ENCODE data around the gene SYNE3. TPM values are rescaled to one million over a fixed set of nuclear protein-coding genes. Genes with fewer than 3 reads are reported as not detected.
A peak's percentile ranks its signal among the peaks of the same experiment; 100 is the strongest.

SYNE3 gene
- total and polyA plus RNA-seq, 9 of the 15 experiments (the other 6 are each of a cell fraction or from before 2014, with no cell fraction given): 0.04 to 3.1 (median 0.55) TPM

DNA sequence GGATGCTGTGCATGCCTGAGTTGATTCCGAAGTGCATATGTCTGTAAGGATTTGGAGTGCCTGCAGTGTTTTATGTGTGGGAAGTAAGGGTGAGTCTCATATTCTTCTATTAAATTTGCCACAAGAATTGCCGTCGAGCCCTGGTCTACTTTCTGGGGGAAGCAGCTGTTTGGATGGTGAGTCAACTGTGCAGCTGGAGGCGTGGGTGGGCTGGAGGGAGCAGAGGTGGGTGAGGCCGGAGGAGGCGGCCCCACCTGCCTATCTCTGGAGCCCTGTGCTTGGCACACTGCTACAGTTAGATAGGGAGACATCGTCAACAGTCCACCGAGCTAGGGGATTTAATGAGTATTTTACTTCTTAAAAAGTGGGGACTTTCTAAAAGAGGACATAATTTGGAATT, 28.1 kb upstream of the SYNE3 start (continued):
- TF ChIP-seq, protein P1, sequence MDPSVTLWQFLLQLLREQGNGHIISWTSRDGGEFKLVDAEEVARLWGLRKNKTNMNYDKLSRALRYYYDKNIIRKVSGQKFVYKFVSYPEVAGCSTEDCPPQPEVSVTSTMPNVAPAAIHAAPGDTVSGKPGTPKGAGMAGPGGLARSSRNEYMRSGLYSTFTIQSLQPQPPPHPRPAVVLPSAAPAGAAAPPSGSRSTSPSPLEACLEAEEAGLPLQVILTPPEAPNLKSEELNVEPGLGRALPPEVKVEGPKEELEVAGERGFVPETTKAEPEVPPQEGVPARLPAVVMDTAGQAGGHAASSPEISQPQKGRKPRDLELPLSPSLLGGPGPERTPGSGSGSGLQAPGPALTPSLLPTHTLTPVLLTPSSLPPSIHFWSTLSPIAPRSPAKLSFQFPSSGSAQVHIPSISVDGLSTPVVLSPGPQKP (CRISPR knock-in tag; IDR thresholded peaks at IDR 0.05): no peak
- TF ChIP-seq, protein P2, sequence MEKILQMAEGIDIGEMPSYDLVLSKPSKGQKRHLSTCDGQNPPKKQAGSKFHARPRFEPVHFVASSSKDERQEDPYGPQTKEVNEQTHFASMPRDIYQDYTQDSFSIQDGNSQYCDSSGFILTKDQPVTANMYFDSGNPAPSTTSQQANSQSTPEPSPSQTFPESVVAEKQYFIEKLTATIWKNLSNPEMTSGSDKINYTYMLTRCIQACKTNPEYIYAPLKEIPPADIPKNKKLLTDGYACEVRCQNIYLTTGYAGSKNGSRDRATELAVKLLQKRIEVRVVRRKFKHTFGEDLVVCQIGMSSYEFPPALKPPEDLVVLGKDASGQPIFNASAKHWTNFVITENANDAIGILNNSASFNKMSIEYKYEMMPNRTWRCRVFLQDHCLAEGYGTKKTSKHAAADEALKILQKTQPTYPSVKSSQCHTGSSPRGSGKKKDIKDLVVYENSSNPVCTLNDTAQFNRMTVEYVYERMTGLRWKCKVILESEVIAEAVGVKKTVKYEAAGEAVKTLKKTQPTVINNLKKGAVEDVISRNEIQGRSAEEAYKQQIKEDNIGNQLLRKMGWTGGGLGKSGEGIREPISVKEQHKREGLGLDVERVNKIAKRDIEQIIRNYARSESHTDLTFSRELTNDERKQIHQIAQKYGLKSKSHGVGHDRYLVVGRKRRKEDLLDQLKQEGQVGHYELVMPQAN (IDR thresholded peaks at IDR 0.05; ENCODE audit: borderline replicate concordance): no peak
- TF ChIP-seq, protein P3, sequence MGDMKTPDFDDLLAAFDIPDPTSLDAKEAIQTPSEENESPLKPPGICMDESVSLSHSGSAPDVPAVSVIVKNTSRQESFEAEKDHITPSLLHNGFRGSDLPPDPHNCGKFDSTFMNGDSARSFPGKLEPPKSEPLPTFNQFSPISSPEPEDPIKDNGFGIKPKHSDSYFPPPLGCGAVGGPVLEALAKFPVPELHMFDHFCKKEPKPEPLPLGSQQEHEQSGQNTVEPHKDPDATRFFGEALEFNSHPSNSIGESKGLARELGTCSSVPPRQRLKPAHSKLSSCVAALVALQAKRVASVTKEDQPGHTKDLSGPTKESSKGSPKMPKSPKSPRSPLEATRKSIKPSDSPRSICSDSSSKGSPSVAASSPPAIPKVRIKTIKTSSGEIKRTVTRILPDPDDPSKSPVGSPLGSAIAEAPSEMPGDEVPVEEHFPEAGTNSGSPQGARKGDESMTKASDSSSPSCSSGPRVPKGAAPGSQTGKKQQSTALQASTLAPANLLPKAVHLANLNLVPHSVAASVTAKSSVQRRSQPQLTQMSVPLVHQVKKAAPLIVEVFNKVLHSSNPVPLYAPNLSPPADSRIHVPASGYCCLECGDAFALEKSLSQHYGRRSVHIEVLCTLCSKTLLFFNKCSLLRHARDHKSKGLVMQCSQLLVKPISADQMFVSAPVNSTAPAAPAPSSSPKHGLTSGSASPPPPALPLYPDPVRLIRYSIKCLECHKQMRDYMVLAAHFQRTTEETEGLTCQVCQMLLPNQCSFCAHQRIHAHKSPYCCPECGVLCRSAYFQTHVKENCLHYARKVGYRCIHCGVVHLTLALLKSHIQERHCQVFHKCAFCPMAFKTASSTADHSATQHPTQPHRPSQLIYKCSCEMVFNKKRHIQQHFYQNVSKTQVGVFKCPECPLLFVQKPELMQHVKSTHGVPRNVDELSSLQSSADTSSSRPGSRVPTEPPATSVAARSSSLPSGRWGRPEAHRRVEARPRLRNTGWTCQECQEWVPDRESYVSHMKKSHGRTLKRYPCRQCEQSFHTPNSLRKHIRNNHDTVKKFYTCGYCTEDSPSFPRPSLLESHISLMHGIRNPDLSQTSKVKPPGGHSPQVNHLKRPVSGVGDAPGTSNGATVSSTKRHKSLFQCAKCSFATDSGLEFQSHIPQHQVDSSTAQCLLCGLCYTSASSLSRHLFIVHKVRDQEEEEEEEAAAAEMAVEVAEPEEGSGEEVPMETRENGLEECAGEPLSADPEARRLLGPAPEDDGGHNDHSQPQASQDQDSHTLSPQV (IDR thresholded peaks at IDR 0.05): peak; percentile 21; the same call in 1 of the 2 replicates
- TF ChIP-seq, protein P4, sequence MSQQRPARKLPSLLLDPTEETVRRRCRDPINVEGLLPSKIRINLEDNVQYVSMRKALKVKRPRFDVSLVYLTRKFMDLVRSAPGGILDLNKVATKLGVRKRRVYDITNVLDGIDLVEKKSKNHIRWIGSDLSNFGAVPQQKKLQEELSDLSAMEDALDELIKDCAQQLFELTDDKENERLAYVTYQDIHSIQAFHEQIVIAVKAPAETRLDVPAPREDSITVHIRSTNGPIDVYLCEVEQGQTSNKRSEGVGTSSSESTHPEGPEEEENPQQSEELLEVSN (IDR thresholded peaks at IDR 0.05; ENCODE audit: borderline replicate concordance in 1 of 2, extremely low read depth in 1 of 2, insufficient read depth in 1 of 2, insufficient read length in 1 of 2, low read depth in 1 of 2, low read length in 1 of 2, poor library complexity in 1 of 2, severe bottlenecking in 1 of 2): no peak
- TF ChIP-seq TAF9B (IDR thresholded peaks at IDR 0.05; ENCODE audit: partially characterized antibody) (peak; percentile 88), NCOA1 (IDR thresholded peaks at IDR 0.05; ENCODE audit: low read depth) (peak; percentile 44; the same call in 1 of the 2 replicates), TAF15 (IDR thresholded peaks at IDR 0.05; ENCODE audit: low read depth, low read length) (no peak), ZNF274 (IDR thresholded peaks at IDR 0.05; ENCODE audit: borderline replicate concordance, low read depth, low read length) (no peak), GATA2 (CRISPR knock-in tag; IDR thresholded peaks at IDR 0.05) (peak; percentile 69), CBFA2T2 (conservative IDR thresholded peaks at IDR 0.05) (peak; percentile 95), JUN (IDR thresholded peaks at IDR 0.05; ENCODE audit: borderline replicate concordance, low read depth, low read length) (peak; percentile 29; the same call in 1 of the 2 replicates), JUN (CRISPR knock-in tag; IDR thresholded peaks at IDR 0.05; ENCODE audit: borderline replicate concordance) (no peak), SIN3A (IDR thresholded peaks at IDR 0.05; ENCODE audit: borderline replicate concordance in 2 of 2, control insufficient read depth in 1 of 2, low read depth in 2 of 2, low read length in 2 of 2) (peak in 1 of 2 experiments; percentile 78; a peak in 2 of 4 replicates), NFIC (IDR thresholded peaks at IDR 0.05) (peak; percentile 84), MTA2 (IDR thresholded peaks at IDR 0.05; ENCODE audit: low read depth) (peak; percentile 65), MBD2 (IDR thresholded peaks at IDR 0.05; ENCODE audit: borderline replicate concordance, low read depth) (no peak)
- TF ChIP-seq, protein P5, sequence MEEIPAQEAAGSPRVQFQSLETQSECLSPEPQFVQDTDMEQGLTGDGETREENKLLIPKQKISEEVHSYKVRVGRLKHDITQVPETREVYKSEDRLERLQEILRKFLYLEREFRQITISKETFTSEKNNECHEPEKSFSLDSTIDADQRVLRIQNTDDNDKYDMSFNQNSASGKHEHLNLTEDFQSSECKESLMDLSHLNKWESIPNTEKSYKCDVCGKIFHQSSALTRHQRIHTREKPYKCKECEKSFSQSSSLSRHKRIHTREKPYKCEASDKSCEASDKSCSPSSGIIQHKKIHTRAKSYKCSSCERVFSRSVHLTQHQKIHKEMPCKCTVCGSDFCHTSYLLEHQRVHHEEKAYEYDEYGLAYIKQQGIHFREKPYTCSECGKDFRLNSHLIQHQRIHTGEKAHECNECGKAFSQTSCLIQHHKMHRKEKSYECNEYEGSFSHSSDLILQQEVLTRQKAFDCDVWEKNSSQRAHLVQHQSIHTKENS (CRISPR knock-in tag; IDR thresholded peaks at IDR 0.05): no peak
